HepG2 (cell line): ENCODE results near the gene COLEC12. TPM values are rescaled to one million over a fixed set of nuclear protein-coding genes. Genes with fewer than 3 reads are reported as not detected.

Experiments
- ARID5B ChIP-seq: IDR thresholded peaks from 2 replicates; pipeline ENCODE4 v1.4.0; 2020; ENCODE audit warnings: mild to moderate bottlenecking, missing genetic modification reagents
- CREB3 ChIP-seq: sonication (generic); formaldehyde crosslinking; IDR thresholded peaks from 2 replicates; pipeline ENCODE4 v1.5.0; 2020; ENCODE audit warnings: missing genetic modification reagents
- E2F5 ChIP-seq: sonication (generic); formaldehyde crosslinking; conservative IDR thresholded peaks from 2 replicates; pipeline ENCODE4 v1.4.0; 2020; ENCODE audit warnings: missing genetic modification reagents
- ELF1 ChIP-seq: sonication (generic); formaldehyde crosslinking; IDR thresholded peaks from 2 replicates; pipeline ENCODE4 v1.4.0; 2020; ENCODE audit warnings: missing genetic modification reagents
- HDAC1 ChIP-seq: sonication (generic); formaldehyde crosslinking; IDR thresholded peaks from 2 replicates; pipeline ENCODE4 v1.5.1; 2020; ENCODE audit warnings: mild to moderate bottlenecking, missing genetic modification reagents
- HIC2 ChIP-seq: sonication (generic); formaldehyde crosslinking; IDR thresholded peaks from 2 replicates; pipeline ENCODE4 v1.9.0; 2022; ENCODE audit warnings: low read depth, missing genetic modification reagents
- JUNB ChIP-seq: sonication (generic); formaldehyde crosslinking; IDR thresholded peaks from 2 replicates; pipeline ENCODE4 v1.8.0; 2022; ENCODE audit warnings: missing genetic modification reagents, mild to moderate bottlenecking, borderline replicate concordance
- NFYC ChIP-seq: IDR thresholded peaks from 2 replicates; pipeline ENCODE4 v1.6.1; 2016; ENCODE audit warnings: missing genetic modification reagents, missing compliant biosample characterization
- REST ChIP-seq, 2 experiments: IDR thresholded peaks; 2 replicates each; pipeline ENCODE4 v1.6.1; 2011 to 2012; ENCODE audit warnings: low read length in 2 of 2, borderline replicate concordance in 1 of 2, low read depth in 1 of 2, mild to moderate bottlenecking in 1 of 2, moderate library complexity in 1 of 2
- SAP130 ChIP-seq: IDR thresholded peaks from 2 replicates; pipeline ENCODE4 v1.6.1; 2016; ENCODE audit warnings: low read depth
- SIX1 ChIP-seq: sonication (generic); formaldehyde crosslinking; IDR thresholded peaks from 2 replicates; pipeline ENCODE4 v1.4.0; 2020; ENCODE audit warnings: missing genetic modification reagents, borderline replicate concordance
- TBL1XR1 ChIP-seq: fragments of 150-350 bp; IDR thresholded peaks from 2 replicates; pipeline ENCODE4 v1.6.1; 2014; ENCODE audit warnings: borderline replicate concordance, low read length; ENCODE audit not compliant: partially characterized antibody
- USF2 ChIP-seq, 2 experiments: sonication (generic) in 1 of 2; formaldehyde crosslinking in 1 of 2; IDR thresholded peaks; 2 replicates each; pipeline versions ENCODE4 v1.5.1 to v1.6.1; 2011 to 2020; ENCODE audit warnings: borderline replicate concordance in 1 of 2, low read depth in 1 of 2, low read length in 1 of 2, mild to moderate bottlenecking in 1 of 2, missing genetic modification reagents in 1 of 2, moderate library complexity in 1 of 2
- ZNF124 ChIP-seq: sonication (generic); formaldehyde crosslinking; IDR thresholded peaks from 2 replicates; pipeline ENCODE4 v1.4.0; 2020; ENCODE audit warnings: missing genetic modification reagents
- ZNF558 ChIP-seq: sonication (generic); formaldehyde crosslinking; IDR thresholded peaks from 2 replicates; pipeline ENCODE4 v1.9.0; 2022; ENCODE audit warnings: mild to moderate bottlenecking, missing genetic modification reagents, borderline replicate concordance
- polyA plus RNA-seq, 8 experiments: library from polyadenylated mRNA; depleted of rRNA in 3 of 8; stranded (reverse) in 7 of 8; unstranded in 1 of 8; fragments of >200 nt; fragmentation: Illumina TruSeq in 4 of 8; extraction: Trizol in 4 of 8; gene quantifications; 2 replicates each; pipeline versions ENCODE4 v1.2.1 to v1.2.3, GENCODE V29; 2011 to 2016; ENCODE audit warnings: low read depth in 4 of 8, missing spikeins in 1 of 8, mixed read lengths in 1 of 8; ENCODE audit not compliant: insufficient read depth in 1 of 8
- total RNA-seq, 5 experiments: library from RNA; depleted of rRNA; stranded (reverse); fragments of >200 nt; fragmentation: Illumina TruSeq; extraction: Trizol; gene quantifications; 2 replicates each; pipeline ENCODE4 v1.2.3, GENCODE V29; 2016; ENCODE audit warnings: low read depth in 1 of 5

Gene COLEC12
- total and polyA plus RNA-seq, 2 of the 13 experiments (the other 11 are each of a cell fraction or from before 2014, with no cell fraction given) = 0.02 to 0.11 TPM

- no peak for TF ChIP-seq USF2 (IDR thresholded peaks at IDR 0.05; ENCODE audit: low read depth, low read length)
- no peak for TF ChIP-seq USF2 (CRISPR knock-in tag; IDR thresholded peaks at IDR 0.05; ENCODE audit: borderline replicate concordance)
- no peak for TF ChIP-seq ZNF124 (CRISPR knock-in tag)
- TF ChIP-seq E2F5 = no peak
- TF ChIP-seq ZNF558 = 0 out of 2 replicates have a peak, but pooled peaks have one; percentile 60
- no peak for TF ChIP-seq ARID5B (CRISPR knock-in tag)
- no peak for TF ChIP-seq TBL1XR1
- no peak for TF ChIP-seq JUNB
- no peak for TF ChIP-seq SIX1 (CRISPR knock-in tag)
- TF ChIP-seq HIC2 (CRISPR knock-in tag) = peak; percentile 41; the same call in 1 of the 2 replicates
- 0 out of 4 replicates have a peak, but pooled peaks of 1 of the 2 experiments have one; percentile 5 for TF ChIP-seq REST (IDR thresholded peaks at IDR 0.05; ENCODE audit: borderline replicate concordance in 1 of 2, low read depth in 1 of 2, low read length in 2 of 2)
- TF ChIP-seq SAP130 = peak; percentile 75
- TF ChIP-seq NFYC (CRISPR knock-in tag) = no peak
- TF ChIP-seq HDAC1 (CRISPR knock-in tag) = no peak; the same call in none of the 2 replicates
- TF ChIP-seq CREB3 (CRISPR knock-in tag) = no peak
- TF ChIP-seq ELF1 (CRISPR knock-in tag) = no peak
These were observed 138.6 kb downstream of the COLEC12 start (continued) for GRCh38 chr18:361941-362310.
